ENCODE measurements around the gene CDV3.

Gene CDV3

DNA sequence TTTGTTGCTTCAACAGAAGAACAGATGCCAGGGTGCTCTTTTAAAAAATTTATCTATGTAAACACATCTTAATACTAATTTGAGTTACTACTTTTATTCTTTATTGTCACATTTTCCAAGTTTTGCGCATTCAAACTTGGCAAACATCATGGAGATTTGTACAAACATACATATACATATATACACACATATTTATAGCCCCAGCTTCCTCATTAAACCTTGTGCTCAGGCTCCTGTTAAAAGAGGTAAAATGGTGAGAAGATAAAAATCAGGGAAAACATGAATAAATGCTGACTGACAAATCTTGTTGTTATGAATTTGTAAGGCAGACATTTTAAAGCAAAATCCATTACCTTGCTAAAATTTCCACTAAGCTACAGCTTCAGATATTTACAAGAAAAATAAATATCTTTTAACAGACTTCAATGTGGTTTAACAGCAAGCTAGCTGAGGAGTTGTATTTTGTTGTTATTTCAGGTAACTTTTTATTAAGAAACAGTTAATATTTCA lies 27.1 kb downstream of the CDV3 start:
- DNase-seq (ENCODE audit: low read depth in 2 of 2, low spot score in 1 of 2), result no peak

GRCh38 chr3:133606342-133606741 lies 32.9 kb downstream of the CDV3 start:
- DNase-seq (ENCODE audit: low read depth in 2 of 2, low spot score in 1 of 2), result no peak

DNA sequence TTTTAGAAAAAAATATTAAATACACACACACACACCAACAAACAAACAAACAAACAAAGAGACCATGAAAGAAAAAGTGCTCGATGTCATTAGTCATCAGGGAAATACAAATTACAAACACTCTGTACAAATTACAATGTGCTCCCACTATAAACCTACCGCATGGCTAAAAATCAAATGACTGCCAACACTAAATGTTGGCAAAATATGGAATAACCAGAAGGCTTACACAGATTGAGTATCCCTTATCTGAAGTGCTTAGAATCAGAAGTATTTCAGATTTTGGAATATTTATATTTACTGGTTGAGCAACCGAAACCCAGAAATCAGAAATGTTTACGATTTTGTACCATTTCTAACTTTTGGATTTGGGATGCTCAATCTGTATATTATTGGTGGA lies 33.4 kb downstream of the CDV3 start:
- no peak for DNase-seq (ENCODE audit: low read depth in 2 of 2, low spot score in 1 of 2)

- DNase-seq (ENCODE audit: low read depth in 2 of 2, low spot score in 1 of 2), result no peak
Observed at GRCh38 chr3:133607816-133608215, 34.3 kb downstream of the CDV3 start.

DNA sequence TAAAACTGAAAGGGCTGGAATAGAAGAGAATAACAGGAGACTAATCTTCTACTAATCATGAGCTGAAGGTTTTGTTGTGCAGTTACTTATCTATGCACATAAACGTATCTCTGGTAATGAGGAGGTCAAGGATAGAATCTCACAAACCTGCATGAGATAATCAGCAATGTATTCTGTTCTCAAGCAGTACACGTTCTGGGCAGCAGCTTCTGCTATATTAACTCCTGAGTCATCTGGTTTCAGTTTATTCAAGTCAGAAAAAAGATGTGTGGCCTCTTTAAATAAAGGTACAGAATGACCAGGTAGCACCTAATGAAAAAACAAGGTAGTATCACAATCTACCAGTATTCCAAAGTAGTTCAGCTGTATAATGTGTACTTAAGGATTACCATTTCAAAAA lies 34.9 kb downstream of the CDV3 start:
- DNase-seq (ENCODE audit: low read depth in 2 of 2, low spot score in 1 of 2), result no peak

DNA sequence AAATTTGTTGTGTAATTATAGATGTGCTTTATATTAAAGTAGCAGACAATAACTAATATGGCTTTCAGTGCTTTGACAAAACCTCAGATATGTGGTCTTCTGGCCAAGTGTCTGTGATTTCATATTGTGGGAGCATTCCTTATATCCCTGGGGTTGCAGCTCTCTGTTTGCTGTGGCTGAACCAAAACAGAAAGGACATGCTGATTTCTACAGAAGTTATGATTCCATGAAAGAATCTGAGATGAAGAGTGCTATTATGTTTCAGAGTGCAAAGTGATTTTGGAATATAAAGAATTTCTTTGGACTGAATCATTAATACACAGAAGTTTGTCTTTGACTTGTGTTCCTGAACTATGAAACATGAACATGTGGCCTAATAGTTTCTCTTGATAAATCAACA lies 36.5 kb downstream of the CDV3 start:
- DNase-seq (ENCODE audit: low read depth in 2 of 2, low spot score in 1 of 2), result no peak

- DNase-seq (ENCODE audit: low read depth in 2 of 2, low spot score in 1 of 2), result no peak
Observed at GRCh38 chr3:133611534-133611933, 38.0 kb downstream of the CDV3 start.

- no peak for DNase-seq (ENCODE audit: low read depth in 2 of 2, low spot score in 1 of 2)
Observed at GRCh38 chr3:133620066-133620784, 46.7 kb downstream of the CDV3 start.

DNA sequence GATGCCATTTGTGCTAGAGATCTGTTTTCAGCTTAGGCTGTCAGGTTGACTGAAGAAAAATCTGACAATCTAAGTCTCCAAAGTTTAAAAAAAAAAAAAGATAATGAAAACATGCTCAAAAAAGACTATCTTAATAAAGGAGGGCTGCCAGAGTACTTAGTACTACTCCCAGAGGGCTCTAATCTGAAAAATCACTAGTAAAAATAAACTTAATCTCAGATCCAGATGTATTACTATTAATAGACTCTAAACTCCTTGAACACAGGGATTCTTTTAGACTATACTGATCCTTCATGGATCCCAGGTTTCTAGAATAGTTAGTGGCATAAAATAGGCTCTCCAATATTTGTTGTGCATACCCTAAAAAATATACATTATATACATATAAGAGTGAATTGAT lies 54.3 kb downstream of the CDV3 start:
- DNase-seq (ENCODE audit: low read depth in 2 of 2, low spot score in 1 of 2), result no peak

GRCh38 chr3:133629146-133629545 lies 55.7 kb downstream of the CDV3 start:
- no peak for DNase-seq (ENCODE audit: low read depth in 2 of 2, low spot score in 1 of 2)

- DNase-seq (ENCODE audit: low read depth in 2 of 2, low spot score in 1 of 2), result no peak
Observed at GRCh38 chr3:133633439-133633838, 60.0 kb downstream of the CDV3 start.

Data from stimulated activated CD8-positive, alpha-beta memory T cell treated with anti-CD3 and anti-CD28 coated beads, Interleukin-4, amount 100 ng/mL, for 4 hours (primary cell).